ENCODE measurements around the gene BTBD19.

DNA sequence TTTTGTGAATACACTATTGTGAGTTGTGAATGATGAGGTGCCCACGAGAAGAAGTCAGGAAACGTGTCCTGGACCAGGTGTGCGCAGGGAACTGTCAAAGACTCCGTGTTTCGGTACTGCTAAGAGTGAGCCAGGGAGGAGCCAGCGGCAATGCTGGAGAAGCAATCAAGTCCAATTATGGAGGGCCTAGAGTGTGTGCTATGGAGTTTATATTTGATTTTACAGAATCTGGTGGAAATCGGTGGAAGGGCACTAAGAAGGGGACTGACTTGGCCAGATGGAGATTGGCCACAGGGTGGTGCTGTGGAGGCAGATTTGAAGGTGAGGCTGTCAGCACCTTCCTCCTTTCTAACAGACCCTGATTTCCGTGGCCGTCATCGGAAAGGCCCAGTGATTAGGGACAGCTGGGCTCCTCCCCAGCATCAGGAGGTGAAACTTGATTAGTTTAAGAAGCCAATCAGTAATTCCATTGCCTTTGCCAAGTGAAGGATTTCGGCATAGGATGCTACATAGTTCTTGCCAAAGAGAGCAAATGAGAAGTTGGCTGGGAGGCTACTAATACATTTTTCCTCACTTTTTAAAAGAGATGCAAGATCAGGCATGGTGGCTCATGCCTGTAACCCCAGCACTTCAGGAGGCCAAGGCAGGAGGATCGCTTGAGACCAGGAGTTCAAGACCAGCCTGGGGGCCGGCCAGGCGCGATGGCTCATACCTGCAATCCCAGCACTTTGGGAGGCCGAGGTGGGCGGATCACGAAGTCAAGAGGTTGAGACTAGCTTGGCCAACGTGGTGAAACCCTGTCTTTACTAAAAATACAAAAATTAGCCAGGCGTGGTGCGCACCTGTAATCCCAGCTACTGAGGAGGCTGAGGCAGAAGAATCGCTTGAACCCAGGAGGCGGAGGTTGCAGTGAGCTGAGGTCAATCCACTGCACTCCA, 27.7 kb downstream of the BTBD19 start:
- TF ChIP-seq TAF1 (IDR thresholded peaks at IDR 0.05; ENCODE audit: borderline replicate concordance, low read depth, low read length) (no peak), POLR2AphosphoS5 (IDR thresholded peaks at IDR 0.05; ENCODE audit: low read depth, low read length) (no peak), POLR2A (IDR thresholded peaks at IDR 0.05; ENCODE audit: low read depth, low read length) (no peak)
